HEK293T (cell line): ENCODE data around the gene TBC1D5.
"Not testable (repeated sequence)": the region's sequence is repeated elsewhere in the genome, so short reads cannot be mapped to it uniquely, and the experiment has no call there.

Experiments used
- BHLHE40 ChIP-seq: fragments of 450-650 bp; IDR thresholded peaks from 2 replicates; pipeline ENCODE4 v1.6.1; 2016; ENCODE audit warnings: mild to moderate bottlenecking, moderate library complexity, borderline replicate concordance
- ELF4 ChIP-seq: fragments of 450-650 bp; IDR thresholded peaks from 2 replicates; pipeline ENCODE4 v1.6.1; 2017; ENCODE audit warnings: antibody characterized with exemption
- FOXA1 ChIP-seq: fragments of 450-650 bp; IDR thresholded peaks from 2 replicates; pipeline ENCODE4 v1.6.1; 2016; ENCODE audit warnings: mild to moderate bottlenecking
- FOXK2 ChIP-seq: fragments of 450-650 bp; IDR thresholded peaks from 2 replicates; pipeline ENCODE4 v1.6.1; 2016; ENCODE audit warnings: mild to moderate bottlenecking
- FOXM1 ChIP-seq: fragments of 450-650 bp; IDR thresholded peaks from 2 replicates; pipeline ENCODE4 v1.6.1; 2017; ENCODE audit warnings: mild to moderate bottlenecking, borderline replicate concordance
- HDGF ChIP-seq: fragments of 450-650 bp; IDR thresholded peaks from 2 replicates; pipeline ENCODE4 v1.6.1; 2017; ENCODE audit warnings: antibody characterized with exemption, borderline replicate concordance
- LEF1 ChIP-seq: fragments of 450-650 bp; IDR thresholded peaks from 2 replicates; pipeline ENCODE4 v1.6.1; 2017; ENCODE audit warnings: mild to moderate bottlenecking, borderline replicate concordance
- NFRKB ChIP-seq: fragments of 450-650 bp; IDR thresholded peaks from 2 replicates; pipeline ENCODE4 v1.6.1; 2016; ENCODE audit warnings: mild to moderate bottlenecking, moderate library complexity
- SP1 ChIP-seq: fragments of 450-650 bp; IDR thresholded peaks from 2 replicates; pipeline ENCODE4 v1.6.1; 2017
- TARDBP ChIP-seq: fragments of 450-650 bp; IDR thresholded peaks from 2 replicates; pipeline ENCODE4 v1.6.1; 2016
- ZNF384 ChIP-seq: fragments of 450-650 bp; IDR thresholded peaks from 2 replicates; pipeline ENCODE4 v1.6.1; 2016

DNA sequence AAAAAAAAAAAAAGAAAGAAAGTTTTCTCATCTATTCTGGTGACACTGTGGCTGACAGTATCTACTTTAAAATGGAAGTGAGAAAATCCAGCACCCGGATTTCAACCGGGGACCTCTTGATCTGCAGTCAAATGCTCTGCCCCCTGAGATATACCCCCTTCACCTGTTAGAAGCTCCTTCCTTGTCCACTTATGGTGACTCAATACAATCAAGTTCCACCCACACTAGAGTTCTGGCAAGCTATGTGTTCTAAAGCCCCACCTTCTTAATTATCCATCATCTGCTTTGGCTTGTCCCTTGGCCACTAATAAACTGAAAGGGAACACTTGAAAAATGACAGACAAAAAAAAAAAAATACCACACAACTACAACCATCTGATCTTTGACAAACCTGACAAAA is 42.6 kb downstream of the TBC1D5 start:
- TF ChIP-seq FOXK2, TARDBP, ELF4, SP1, ZNF384, FOXM1, FOXA1, BHLHE40, NFRKB, HDGF, LEF1: not testable (repeated sequence)
